GM19324 (cell line): Measurements from ENCODE around the gene DLG2.
A peak's percentile ranks its signal among the peaks of the same experiment; 100 is the strongest.

ENCODE experiments used
- ATAC-seq: cut with Tn5 transposase; IDR thresholded peaks from one replicate; pipeline ENCODE4 v1.9.1; 2021; ENCODE audit warnings: mild to moderate bottlenecking, moderate library complexity; ENCODE audit not compliant: unreplicated experiment, low FRiP score

The DLG2 gene

DNA sequence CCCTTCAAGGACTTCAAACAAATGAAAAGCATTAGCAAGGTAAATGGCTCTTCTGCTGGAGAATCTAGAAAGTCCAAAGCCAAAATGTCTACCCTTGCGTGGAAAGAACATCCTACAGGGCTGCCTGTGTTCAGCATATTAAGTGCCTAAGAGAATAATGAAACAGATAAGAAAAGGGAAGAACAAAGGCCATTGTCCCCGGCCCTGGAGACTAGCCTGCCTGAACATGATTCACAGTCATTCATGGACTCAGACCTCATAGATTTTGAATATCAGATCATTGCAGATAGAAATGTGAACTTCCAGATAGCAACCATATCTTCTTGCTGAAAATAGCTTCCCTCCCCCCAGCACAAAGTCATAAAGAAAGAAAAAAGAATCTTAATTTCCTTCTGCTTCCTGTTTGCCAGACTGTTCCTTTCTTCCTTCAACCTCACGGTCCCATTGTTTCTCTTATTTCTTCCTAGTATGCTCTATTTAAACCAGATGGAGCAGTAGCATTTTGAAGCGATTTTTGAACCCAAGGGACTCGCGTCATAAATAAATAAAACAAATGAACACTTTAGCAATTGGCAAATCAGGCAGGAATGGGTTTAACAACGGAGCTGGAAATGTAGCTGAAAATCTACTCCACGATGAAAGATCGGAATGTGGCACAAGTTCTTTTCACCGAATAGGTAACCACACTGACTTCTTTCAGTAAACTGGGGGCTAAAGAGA is 1932.8 kb downstream of the DLG2 start:
- ATAC-seq: no peak

DNA sequence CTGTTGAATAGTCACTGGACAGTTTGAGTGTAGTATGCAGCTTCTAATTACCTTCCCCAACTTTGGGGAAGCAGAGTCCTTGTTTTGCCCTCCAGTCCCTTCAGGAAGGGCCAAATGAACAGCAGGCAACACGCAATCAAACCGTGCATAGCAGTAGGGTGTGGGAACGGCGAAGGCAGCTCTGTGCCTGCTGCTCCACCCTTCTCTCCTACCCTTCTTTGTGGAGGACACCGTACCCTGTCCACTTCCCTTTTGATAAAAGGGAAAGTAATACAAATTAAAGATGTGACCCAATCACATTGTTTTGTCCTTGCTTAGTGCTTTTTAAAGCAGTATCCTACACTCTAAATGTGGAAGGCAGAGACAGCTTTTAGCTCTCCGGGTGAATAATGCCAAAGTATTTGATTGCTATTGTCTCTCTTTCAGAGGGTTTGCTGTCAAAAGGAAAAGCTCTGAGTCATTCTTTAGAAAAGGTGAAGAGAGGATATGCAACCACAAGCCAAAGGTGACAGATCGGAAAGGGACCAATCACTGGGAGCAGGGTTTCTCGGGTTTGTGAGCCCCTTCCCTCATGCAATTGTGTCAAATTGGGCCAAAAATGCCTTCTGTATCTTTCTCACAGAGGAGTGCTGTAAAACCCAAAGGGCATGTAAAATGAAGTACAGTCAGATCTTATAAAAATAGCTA is 1933.7 kb downstream of the DLG2 start:
- ATAC-seq: no peak

DNA sequence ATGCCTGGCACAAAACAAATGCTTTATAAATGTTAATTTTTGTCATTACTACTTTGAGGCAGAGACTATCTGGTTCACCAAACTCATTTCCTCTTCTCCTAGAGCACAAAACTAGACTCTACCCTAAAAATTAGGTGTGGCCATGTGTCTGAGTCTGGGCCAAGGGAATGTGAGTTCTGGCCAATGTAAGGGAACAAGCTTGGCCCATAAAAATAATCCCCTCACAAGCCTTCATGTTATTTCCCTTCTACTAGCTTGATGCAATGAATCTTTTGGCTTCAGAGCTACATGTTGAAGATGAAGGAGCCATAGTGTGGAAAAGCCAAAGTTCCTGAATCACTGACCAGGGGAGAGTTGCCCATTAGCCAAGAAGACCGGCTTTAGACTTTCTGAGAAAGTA is 1934.5 kb downstream of the DLG2 start:
- ATAC-seq: no peak

DNA sequence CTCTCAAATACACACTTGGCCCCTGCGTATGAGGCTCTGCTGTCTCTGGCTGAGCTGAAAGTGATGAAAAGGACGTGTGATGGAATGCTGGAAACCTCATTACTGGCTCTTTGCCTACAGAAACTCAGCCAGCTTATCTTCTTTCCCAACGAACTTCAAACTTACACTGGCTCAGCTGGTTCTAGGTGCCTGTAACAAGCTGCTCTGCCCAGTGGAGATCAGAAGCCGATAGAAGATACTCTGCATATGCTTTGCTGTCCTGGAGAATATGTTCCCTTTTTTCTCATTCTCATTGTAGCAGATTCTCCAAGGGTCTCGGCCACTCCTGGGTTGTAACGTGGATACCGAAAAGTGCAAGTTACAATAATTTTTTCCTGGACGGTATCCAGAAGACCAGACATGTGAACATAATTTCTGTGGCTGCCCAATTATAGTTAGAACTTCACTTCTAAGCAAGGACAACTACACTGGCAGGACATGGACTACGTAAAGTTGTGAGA is 1935.6 kb downstream of the DLG2 start:
- ATAC-seq: no peak

DNA sequence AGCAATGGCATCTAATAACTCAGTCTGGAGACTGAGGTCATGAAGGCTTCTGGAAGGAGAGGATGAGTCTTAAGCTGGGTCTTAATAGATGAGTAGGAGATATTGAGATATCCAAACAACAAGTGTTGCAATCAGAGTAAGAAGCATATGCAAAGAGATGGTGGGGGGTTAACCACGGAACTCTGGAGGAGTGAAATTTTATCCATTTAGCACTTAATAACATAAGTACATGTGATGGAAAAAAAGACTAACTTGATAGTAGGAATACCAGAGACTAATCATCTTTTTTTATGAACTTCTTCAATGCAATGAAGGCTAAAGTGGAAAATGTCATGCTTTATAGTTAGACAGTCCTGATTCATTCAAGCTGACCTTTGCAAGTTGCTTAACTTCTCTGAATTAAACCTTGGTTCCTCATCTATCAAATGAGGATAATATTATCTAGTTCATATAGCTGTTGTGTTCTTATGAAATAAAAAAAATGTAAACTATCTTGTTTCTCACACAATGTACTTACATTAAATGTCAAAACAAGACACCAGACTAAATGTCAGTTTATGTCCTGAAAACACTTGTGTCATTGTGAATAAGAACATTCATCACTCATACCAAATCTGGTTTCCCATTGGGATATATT is 1937.9 kb downstream of the DLG2 start:
- no peak for ATAC-seq

DNA sequence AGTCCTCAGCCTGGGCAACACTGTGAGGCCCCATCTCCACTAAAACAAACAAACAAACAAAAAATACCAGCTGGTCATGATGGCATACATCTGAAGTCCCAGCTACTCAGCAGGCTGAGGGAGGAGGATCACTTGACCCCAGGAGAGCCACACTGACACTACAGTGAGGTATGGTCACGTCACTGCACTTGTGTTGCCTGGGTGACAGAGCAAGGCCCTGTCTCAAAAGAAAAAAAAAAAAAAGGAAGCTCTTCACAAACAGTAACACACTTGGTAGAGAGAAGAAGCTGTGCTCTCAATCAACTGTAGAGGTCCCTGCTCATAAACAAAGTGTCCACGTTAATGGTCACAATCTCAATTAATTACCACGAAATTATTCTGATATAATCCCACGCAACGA is 1939.4 kb downstream of the DLG2 start:
- ATAC-seq: no peak

DNA sequence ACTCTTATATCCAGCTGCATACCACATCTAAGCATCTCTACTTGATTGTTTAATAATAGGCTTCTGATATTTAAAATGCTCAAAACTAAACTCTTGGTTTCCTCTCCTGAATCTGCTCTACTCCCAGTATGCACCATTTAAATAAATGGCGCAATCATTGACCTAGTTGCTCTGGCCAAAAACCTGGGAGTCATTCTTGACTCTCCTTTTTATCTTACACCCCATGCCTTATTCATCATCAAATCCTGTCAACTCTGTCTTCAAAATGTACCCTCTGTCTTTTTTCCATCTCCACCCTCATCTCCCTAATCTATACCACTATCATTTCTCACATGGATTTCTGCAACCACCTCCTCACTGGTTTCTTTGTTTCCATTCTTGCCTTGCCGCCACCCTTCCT is 1941.4 kb downstream of the DLG2 start:
- ATAC-seq: no peak

DNA sequence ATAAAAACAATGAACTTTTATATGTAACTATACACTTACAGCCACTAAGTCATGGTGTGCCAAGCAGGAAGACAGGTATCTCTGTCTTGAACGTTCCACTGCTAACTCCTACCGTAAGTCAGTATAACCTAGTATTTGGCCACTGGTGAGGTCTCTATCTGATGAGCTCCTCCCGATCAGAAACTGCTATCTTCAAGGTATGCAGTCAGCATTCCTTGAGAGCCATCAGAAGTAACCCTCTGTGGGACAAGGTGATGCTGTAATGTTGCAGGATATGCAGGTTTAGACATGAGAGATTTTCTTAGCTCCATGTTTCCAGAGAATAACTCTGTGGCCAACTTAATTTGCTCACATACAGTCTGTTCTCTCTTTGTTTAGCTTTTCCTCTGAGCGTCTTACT is 1943.1 kb downstream of the DLG2 start:
- no peak for ATAC-seq

DNA sequence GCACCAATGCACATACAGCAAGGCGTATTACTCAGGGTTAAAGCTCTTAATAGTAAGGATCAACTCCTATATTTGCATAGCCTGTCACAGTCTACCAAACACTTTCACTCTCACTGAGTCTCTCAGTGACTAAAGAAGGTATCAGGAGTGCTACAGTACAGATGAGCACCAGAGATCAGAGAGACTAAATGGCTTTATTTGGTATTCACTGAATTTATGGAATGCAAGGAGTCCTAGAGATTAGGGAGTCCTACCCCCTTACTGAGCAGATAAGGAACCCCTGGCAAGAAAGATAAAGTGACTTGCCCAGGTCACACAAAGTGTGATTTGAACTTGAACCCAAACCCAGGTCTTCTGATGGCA is 1944.6 kb downstream of the DLG2 start:
- ATAC-seq: peak; percentile 84

DNA sequence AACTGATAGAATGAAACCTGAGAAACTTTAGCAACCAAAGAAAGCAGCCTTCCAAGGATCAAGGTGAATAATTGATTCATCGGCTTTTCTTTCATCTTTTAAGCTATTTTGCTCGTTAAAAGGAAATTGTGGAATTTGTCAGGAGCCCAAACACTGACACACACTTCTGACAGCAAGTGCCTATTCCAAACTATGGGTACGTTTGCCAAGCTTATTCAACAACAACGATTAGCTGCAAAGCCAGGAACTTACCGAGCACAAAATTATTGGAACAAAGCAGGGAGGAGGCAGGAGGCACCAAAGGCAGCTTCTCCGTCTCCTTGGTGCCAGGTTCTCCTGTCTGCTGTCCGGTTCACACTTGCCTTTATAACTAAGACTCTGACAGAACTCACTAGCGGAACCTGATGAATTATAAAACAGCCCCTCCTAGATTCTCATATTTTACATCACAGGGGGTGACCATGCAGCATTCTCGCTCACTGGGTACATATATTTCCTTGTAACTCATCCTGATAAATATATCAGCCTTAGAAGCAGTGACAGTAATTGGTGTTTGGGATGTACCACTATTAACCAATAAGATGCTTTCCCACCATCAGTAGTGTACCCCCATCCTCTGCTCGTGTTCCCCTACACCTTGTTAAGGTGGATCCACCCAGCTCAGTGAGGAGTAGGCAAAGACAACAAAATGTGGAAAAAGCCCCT is 1945.1 kb downstream of the DLG2 start:
- no peak for ATAC-seq

DNA sequence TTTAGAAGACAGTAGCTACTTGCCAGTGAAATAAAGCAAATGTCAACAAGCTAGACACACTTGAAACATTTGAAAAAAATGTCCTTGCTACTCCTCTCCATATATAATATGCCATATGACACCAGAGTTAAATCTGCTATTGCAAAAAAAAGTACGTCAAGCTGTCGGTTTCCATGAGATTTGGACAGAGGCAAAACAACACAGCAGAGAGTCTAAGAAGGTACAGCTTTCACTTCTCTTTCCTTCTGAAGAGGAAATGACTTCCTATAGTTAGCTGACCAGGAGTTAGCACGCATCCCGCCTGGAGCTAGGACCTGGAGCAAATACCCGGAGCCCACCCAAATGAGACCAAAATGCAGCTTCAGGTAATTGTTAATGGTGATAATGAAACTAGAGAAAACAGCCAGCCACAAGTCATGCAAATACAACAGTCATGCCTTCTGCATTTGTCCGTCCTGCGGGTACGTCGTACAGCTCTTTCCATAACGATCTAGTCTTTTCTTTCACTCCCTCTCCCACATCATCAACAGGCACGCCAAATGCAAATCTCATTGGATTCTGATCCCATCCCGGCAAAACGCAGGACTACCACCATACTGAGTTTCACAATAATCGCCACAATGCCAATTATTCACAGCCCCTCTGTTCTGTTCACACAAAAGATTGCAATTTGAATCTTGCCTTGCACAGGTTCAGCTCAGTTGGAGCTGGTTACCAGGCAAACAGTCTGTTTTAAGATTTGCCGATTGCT is 1945.9 kb downstream of the DLG2 start:
- peak; percentile 75 for ATAC-seq

DNA sequence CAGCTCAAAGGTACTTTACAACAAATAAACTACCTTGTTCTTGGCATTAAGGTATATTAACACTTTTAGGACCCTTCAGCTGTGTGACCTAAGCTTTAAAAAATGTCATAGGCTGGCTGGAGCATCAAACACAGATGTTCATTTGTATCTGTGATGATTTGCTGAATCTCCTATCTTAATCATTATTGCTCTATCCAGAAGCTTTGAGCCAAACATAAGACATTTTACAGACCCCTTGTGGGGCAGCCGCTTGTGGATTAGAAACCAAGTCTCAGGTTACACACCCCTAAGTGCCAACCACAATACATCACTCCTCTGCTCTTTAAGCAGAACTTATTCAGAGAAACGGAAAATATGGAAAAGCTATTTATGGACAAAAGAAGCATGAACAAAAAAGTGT is 1946.8 kb downstream of the DLG2 start:
- no peak for ATAC-seq

DNA sequence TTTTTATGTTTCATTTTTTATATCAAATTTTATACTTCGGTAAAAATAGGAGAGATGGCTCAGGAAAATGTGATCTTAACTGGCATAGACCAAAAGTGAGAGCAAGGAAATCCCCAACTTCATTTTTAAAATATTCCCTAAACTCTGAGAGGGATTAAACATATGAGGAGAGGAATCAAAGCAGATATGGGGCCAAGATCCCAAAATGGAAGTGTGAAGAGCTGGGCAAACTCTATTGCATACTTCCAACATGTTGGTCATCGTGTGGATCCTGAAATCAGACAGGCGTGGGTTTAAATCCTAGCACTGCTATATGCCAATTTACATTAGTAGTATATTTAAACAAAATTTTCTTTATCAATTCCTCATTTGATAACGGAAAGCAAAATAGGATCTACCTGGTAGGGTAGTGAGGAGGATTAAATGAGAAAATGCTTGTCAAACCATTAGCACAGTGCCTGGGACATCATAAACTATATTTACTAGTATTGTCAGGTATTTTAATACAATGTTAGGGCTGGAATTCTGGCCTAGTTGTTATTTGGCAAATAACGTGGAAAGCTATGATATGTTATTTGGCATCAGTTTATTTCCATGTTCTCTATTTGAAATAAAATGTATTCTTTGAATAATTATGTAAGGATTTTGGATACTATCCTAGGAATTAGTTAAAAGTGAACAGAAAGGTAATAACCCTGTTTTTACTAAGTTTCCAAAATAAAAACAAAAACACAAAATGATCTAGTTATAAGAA is 1948.1 kb downstream of the DLG2 start:
- ATAC-seq: no peak

DNA sequence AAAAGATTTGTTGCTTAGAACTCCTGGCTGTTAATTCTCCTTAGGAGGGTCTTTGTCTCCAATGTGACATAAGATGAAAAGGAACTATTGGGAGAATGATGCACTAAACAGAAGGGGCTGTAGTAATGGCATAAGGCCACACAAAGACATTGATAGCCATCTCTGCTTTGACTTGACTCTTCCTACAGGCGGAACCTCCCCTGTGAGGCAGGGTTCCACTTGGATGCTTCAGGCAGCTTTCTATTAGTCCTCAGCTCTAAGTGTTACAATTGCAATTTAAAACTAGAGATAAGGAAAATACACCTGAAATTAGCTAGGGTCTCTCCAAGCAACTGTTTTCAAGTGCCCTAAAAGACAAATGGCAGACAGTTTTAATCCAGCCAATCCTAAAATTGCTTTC is 1949.4 kb downstream of the DLG2 start:
- no peak for ATAC-seq

DNA sequence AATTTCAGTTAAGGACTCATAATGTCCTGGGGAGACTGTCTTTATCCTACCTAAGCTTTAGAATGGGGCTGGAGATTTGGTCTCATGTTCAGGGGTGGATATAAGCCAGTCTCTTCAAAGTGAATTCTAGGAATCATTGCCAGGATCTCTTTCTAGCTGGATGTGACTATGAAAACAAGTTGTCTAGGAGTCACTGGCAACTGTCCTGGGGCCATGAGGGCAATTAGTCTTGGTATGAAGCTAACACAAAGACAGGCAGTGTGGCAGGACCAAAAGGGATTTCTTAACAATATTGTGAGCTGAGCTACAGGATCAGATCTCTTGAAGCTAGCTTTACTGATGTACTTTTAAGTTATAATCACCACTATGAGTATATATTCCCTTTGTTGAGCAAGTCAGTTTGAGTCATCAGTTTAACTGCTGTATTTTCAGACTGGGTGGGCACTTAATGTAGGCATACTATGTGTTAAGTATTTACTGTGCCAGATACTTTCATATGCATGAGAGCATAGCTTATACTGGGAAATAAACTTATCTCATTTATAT is 1951.0 kb downstream of the DLG2 start:
- ATAC-seq: no peak

DNA sequence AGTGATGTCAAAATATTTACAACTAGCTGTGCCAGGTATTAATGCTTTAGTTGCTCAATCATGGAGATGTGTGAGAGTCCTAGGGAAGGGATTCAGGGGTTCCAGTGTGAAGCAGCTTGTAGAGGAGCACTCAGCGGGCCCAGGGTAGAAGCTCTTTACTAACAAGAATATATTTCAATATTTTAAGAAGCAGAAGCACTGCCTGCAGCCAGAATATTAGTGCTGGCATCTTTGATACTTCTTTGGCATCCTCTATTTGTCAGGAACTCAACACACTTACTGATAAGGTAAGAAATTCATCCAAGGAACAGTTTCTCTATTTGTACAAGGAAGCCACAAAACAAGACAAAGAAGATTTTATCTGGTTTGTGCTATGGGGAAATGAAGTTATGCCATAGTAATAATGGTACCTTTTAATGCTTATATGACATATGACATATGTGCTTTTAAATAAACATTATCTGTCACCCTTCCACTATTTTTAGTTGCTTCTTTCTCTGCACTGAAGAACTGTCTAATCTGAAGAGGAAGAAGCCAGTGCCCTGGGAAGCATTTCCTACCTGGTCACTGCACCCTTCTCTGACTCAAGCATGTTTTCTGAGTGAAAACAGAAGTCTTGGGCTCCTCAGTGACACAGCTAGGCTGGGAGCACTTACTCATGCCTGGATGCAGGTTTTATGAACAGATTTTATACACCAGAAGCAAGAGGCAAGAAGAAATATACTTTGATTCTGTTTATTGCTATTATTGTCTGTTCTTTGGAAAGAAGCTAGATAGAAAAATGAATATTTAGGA is 1952.8 kb downstream of the DLG2 start:
- ATAC-seq: no peak

DNA sequence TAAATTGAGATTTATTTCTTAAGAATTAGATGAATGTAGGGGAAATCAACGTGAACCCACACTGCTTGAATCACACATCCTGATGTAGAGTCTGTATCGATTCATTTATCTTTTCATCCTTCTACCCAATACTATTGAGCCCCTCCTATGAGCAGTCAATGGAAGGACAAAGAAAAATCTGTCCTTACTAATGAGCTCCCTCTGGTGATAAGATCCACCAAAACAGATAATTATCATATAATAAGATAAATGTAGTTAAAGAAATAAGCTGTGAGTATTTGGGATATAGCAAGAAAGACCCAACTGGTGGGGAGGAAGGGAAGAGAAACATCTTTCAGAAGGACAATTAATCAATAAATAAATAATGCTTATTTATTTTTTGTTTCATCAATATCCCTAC is 1955.9 kb downstream of the DLG2 start:
- ATAC-seq: no peak

DNA sequence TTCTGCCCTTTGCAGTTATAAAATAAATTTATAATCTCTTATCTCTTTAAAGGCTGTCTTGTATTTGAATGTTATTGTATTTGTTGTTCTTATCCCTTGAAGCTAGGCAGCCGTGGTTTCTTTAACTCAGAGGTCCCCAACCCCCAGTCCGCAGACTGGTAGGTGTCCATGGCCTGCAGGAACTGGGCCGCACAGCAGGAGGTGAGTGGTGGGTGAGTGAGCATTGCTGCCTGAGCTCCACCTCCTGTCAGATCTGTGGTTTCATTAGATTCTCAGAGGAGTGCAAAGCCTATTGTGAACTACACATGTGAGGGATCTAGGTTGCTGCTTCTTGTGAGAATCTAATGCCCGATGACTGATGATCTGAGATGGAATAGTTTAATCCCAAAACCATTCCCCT is 1961.0 kb downstream of the DLG2 start:
- no peak for ATAC-seq

DNA sequence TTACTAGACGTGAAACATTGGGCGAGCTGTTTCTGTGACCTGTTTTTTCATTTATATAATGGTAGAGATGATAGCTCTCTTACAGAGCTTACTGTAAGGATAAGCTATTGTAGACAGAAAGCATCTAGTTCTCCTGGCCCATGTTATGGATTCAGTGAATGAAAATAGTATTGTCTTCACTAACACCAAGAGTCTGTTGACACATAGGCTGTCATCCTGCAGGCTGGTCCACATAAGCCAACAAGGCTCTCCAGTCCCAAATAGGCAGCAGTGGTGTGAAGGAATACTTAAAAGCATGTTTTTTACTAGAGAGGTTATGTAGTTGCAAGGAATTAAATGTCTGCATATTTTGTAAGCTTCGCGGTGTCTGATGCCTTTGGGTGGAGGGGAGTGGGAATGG is 1963.2 kb downstream of the DLG2 start:
- no peak for ATAC-seq
